ENCODE data around the gene FRMD1. TPM values are rescaled to one million over a fixed set of nuclear protein-coding genes. Genes with fewer than 3 reads are reported as not detected.

FRMD1 gene
- total RNA-seq, 4 donors from 2014 or later: 0.13 TPM; not detected in 3

GRCh38 chr6:168046696-168047095 is 32.3 kb downstream of the FRMD1 start:
- Histone ChIP-seq H3K9me3 (no peaks in the 10 kb centered on the region), H3K36me3 (no peaks in the 10 kb centered on the region), H3K27ac (no peak overlapping the region), H3K4me3 (replicated peaks in 1 of 3) (no peak overlapping the region), H3K4me1 (peaks cover 0 to 9% of the 10 kb centered on the region in 2 donors), H3K27me3 (no peaks in the 10 kb centered on the region)
- WGBS, 2 donors: 97 to 99% methylated on average over 3 of the region's 3 CpGs
- intact Hi-C loops (cut with DNase I): no loop called here
- TF ChIP-seq POLR2A (IDR thresholded peaks at IDR 0.05) (no peak), CTCF (IDR thresholded peaks at IDR 0.05) (no peak)
- DNase-seq: no peak

GRCh38 chr6:168045706-168046620 is 33.0 kb downstream of the FRMD1 start:
- WGBS, 2 donors: 71 to 77% methylated on average over 16 to 20 of the region's 20 CpGs
- no peaks in the 10 kb centered on the region for H3K36me3 ChIP-seq

GRCh38 chr6:168045141-168045691 is 33.8 kb downstream of the FRMD1 start:
- WGBS, 2 donors: 94 to 99% methylated on average over 12 to 17 of the region's 19 CpGs
- intact Hi-C loops (cut with DNase I): no loop called here

More at GRCh38 chr6:168045706-168046620, 33.0 kb downstream of the FRMD1 start:
- no peak for TF ChIP-seq POLR2A (IDR thresholded peaks at IDR 0.05)
- intact Hi-C loops (cut with DNase I): no loop called here
- Histone ChIP-seq H3K9me3 (no peaks in the 10 kb centered on the region), H3K4me1 (peaks cover 0 to 9% of the 10 kb centered on the region in 2 donors), H3K27ac (no peak overlapping the region), H3K27me3 (no peaks in the 10 kb centered on the region), H3K4me3 (replicated peaks in 1 of 3) (no peak overlapping the region)
- DNase-seq: no peak

GRCh38 chr6:168044521-168045130 is 34.4 kb downstream of the FRMD1 start:
- peaks cover 0 to 9% of the 10 kb centered on the region in 2 donors for H3K4me1 ChIP-seq
- no peaks in the 10 kb centered on the region for H3K9me3 ChIP-seq
- intact Hi-C loops (cut with DNase I): no loop called here
- no peak overlapping the region for H3K4me3 ChIP-seq (replicated peaks in 1 of 3)
- H3K36me3 ChIP-seq: no peaks in the 10 kb centered on the region
- no peak for DNase-seq
- TF ChIP-seq POLR2A (IDR thresholded peaks at IDR 0.05) (no peak), CTCF (IDR thresholded peaks at IDR 0.05) (no peak)
- no peaks in the 10 kb centered on the region for H3K27me3 ChIP-seq
- H3K27ac ChIP-seq: no peak overlapping the region
- 94 to 96% methylated on average over 25 to 26 of the region's 28 CpGs for WGBS, 2 donors

More at GRCh38 chr6:168045141-168045691, 33.8 kb downstream of the FRMD1 start:
- Histone ChIP-seq H3K36me3 (no peaks in the 10 kb centered on the region), H3K27me3 (no peaks in the 10 kb centered on the region), H3K4me1 (peaks cover 0 to 9% of the 10 kb centered on the region in 2 donors), H3K9me3 (no peaks in the 10 kb centered on the region), H3K4me3 (replicated peaks in 1 of 3) (no peak overlapping the region), H3K27ac (no peak overlapping the region)
- DNase-seq: no peak
- TF ChIP-seq POLR2A (IDR thresholded peaks at IDR 0.05) (no peak), CTCF (IDR thresholded peaks at IDR 0.05) (no peak)

GRCh38 chr6:168043848-168044415 is 35.1 kb downstream of the FRMD1 start:
- Histone ChIP-seq H3K4me3 (replicated peaks in 1 of 3) (no peak overlapping the region), H3K27ac (no peak overlapping the region), H3K9me3 (no peaks in the 10 kb centered on the region), H3K36me3 (no peaks in the 10 kb centered on the region), H3K4me1 (peaks cover 0 to 9% of the 10 kb centered on the region in 2 donors), H3K27me3 (no peaks in the 10 kb centered on the region)
- TF ChIP-seq POLR2A (IDR thresholded peaks at IDR 0.05) (no peak), CTCF (IDR thresholded peaks at IDR 0.05) (no peak)
- intact Hi-C loops (cut with DNase I): no loop called here
- WGBS, 2 donors: 83 to 90% methylated on average over 7 to 8 of the region's 21 CpGs
- DNase-seq: no peak
